Hepatocyte (in vitro differentiated cells): ENCODE measurements around the gene SPON2.

ENCODE experiments used
- EZH2 ChIP-seq: fragments of 200-600 bp; sonication (generic); IDR thresholded peaks from 2 replicates; pipeline ENCODE4 v1.6.1; 2016; ENCODE audit warnings: antibody characterized with exemption, mild to moderate bottlenecking, borderline replicate concordance
- EZH2phosphoT487 ChIP-seq: fragments of 200-600 bp; sonication (generic); IDR thresholded peaks from one replicate; pipeline ENCODE4 v1.6.1; 2018; ENCODE audit warnings: antibody characterized with exemption, mild to moderate bottlenecking, low read depth, moderate library complexity; ENCODE audit not compliant: unreplicated experiment, severe bottlenecking
- TF ChIP-seq, protein P1 (sequence below): fragments of 200-600 bp; sonication (generic); IDR thresholded peaks from 2 replicates; pipeline ENCODE4 v1.5.1; 2016; ENCODE audit warnings: antibody characterized with exemption, mild to moderate bottlenecking; ENCODE audit not compliant: poor library complexity

- TF ChIP-seq, protein P1, sequence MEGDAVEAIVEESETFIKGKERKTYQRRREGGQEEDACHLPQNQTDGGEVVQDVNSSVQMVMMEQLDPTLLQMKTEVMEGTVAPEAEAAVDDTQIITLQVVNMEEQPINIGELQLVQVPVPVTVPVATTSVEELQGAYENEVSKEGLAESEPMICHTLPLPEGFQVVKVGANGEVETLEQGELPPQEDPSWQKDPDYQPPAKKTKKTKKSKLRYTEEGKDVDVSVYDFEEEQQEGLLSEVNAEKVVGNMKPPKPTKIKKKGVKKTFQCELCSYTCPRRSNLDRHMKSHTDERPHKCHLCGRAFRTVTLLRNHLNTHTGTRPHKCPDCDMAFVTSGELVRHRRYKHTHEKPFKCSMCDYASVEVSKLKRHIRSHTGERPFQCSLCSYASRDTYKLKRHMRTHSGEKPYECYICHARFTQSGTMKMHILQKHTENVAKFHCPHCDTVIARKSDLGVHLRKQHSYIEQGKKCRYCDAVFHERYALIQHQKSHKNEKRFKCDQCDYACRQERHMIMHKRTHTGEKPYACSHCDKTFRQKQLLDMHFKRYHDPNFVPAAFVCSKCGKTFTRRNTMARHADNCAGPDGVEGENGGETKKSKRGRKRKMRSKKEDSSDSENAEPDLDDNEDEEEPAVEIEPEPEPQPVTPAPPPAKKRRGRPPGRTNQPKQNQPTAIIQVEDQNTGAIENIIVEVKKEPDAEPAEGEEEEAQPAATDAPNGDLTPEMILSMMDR = no peak
- TF ChIP-seq EZH2phosphoT487 (no peak), EZH2 (no peak)
These were observed 1.4 kb downstream of the SPON2 start for GRCh38 chr4:1170976-1171310.
